Thymus (tissue), 11 donors: Measurements from ENCODE around the gene LHFPL3. TPM values are rescaled to one million over a fixed set of nuclear protein-coding genes. Genes with fewer than 3 reads are reported as not detected.

Experiments
- DNase-seq, 9 donors: peaks; one replicate each; pipeline ENCODE4 v3.0.0-alpha.2; 2013; ENCODE audit warnings: low spot score in 9 of 9, low read depth in 6 of 9, missing footprints in 1 of 9
- H3K27ac ChIP-seq, 2 donors: one replicate each; pipeline ENCODE4 v1.5.1; 2013; ENCODE audit warnings: control low read depth in 1 of 2, low read depth in 1 of 2, low read length in 1 of 2, mild to moderate bottlenecking in 1 of 2, moderate library complexity in 1 of 2
- H3K27me3 ChIP-seq, 2 donors: one replicate each; pipeline ENCODE4 v1.5.1; 2013; ENCODE audit warnings: low read length in 1 of 2; ENCODE audit not compliant: control insufficient read depth in 2 of 2, insufficient read depth in 1 of 2
- H3K36me3 ChIP-seq, 2 donors: one replicate each; pipeline ENCODE4 v1.5.1; 2013; ENCODE audit warnings: low read length in 1 of 2, mild to moderate bottlenecking in 1 of 2, moderate library complexity in 1 of 2; ENCODE audit not compliant: control insufficient read depth in 2 of 2, insufficient read depth in 2 of 2
- H3K4me1 ChIP-seq, 2 donors: one replicate each; pipeline ENCODE4 v1.5.1; 2013; ENCODE audit warnings: low read length in 2 of 2; ENCODE audit not compliant: control insufficient read depth in 2 of 2, insufficient read depth in 2 of 2
- H3K4me3 ChIP-seq, 2 donors: one replicate each; pipeline ENCODE4 v1.5.1; 2013; ENCODE audit warnings: low read length in 2 of 2, control low read depth in 1 of 2, mild to moderate bottlenecking in 1 of 2
- H3K9me3 ChIP-seq, 2 donors: one replicate each; pipeline ENCODE4 v1.5.1; 2013; ENCODE audit warnings: low read length in 1 of 2, mild to moderate bottlenecking in 1 of 2; ENCODE audit not compliant: control insufficient read depth in 2 of 2, insufficient read depth in 1 of 2
- WGBS: extraction: QIAGEN DNeasy Blood & Tissue Kit; methylation state at CpG from one replicate; pipeline ENCODE4 v1.1.7; 2013; 5-methylcytosine and 5-hydroxymethylcytosine counted together
- polyA plus RNA-seq: library from polyadenylated mRNA; stranded (reverse); fragments of 200-250 nt; gene quantifications from one replicate; pipeline ENCODE4 v1.2.3, GENCODE V29; 2013
- total RNA-seq: library from RNA; stranded (reverse); fragments of 120-200 nt; gene quantifications from one replicate; pipeline ENCODE4 v1.2.4, GENCODE V29; 2013
- donor health status: healthy.

Gene LHFPL3
- total and polyA plus RNA-seq, 2 donors = 0.05 to 0.14 TPM

DNA sequence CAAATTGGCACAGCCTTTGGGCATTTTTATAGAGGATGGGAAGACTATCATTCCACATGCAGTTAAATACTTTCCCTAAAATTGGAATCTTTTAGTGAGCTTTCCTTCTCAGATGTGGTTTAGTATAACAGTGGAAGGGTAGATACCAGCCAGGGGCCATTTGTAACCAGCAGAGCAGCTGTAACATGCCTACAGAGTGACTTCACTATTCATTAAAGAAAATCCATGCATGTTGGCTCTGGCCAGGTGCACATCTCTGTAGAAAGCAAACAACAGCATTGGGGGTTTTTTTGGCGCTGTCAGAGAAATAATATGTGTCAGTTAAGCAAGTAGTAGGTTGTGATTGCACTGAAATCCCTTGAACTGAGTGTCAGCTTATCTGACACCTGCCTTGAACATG lies 115.6 kb downstream of the LHFPL3 start:
- WGBS = 89% methylated on average over 1 of the region's 1 CpG
- H3K9me3 ChIP-seq = no peaks in the 10 kb centered on the region
- H3K27ac ChIP-seq = no peak overlapping the region
- H3K36me3 ChIP-seq = no peaks in the 10 kb centered on the region
- H3K4me1 ChIP-seq = no peaks in the 10 kb centered on the region
- DNase-seq = no peak
- no peaks in the 10 kb centered on the region for H3K27me3 ChIP-seq
- H3K4me3 ChIP-seq = no peak overlapping the region

DNA sequence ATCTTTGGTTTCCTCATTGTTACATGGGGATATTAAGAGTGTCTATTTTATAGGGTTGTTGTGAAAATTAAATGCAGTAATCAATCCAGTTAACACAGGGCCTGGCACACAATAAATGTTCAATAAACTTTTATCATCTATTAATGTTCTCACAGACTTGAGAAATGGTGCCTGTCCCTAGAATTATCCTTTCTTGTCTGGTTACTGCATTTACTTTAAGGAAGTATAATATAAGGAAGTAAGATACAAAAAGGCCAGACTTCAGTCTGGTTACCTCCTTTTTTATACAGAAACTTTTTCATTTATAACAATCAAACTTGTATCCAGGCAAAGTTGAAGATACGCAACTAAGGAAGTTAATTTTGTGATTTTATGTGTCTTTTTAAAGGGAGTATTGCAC lies 117.0 kb downstream of the LHFPL3 start:
- Histone ChIP-seq H3K27me3 (no peaks in the 10 kb centered on the region), H3K4me1 (no peaks in the 10 kb centered on the region)
- WGBS = 98% methylated on average over 1 of the region's 1 CpG

DNA sequence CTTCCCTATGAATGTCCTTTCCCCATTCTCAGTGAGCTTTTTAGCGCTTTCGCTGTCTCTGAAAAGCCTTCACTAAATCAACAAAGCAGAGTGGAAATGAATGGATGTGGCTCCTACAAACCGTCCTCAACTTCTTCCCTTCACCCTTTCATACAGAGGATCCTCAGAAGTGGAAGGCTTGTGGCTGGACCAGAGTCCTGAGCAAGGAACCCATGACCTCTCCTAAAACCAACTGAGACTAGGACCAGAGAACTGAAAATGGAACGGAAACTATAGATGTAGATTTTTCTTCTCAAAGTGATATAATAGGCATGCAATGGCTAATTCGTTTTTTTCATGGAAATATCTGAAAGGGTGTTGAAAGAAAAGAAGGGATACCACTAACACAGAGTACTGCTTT lies 122.5 kb downstream of the LHFPL3 start:
- WGBS = 84% methylated on average over 5 of the region's 5 CpGs
- no peaks in the 10 kb centered on the region for H3K9me3 ChIP-seq
- no peak for DNase-seq
- H3K36me3 ChIP-seq = no peaks in the 10 kb centered on the region
- no peak overlapping the region for H3K27ac ChIP-seq
- no peaks in the 10 kb centered on the region for H3K27me3 ChIP-seq
- no peaks in the 10 kb centered on the region for H3K4me1 ChIP-seq
- no peak overlapping the region for H3K4me3 ChIP-seq

More for the DNA sequence above, 117.0 kb downstream of the LHFPL3 start:
- H3K4me3 ChIP-seq = no peak overlapping the region
- DNase-seq = no peak
- no peak overlapping the region for H3K27ac ChIP-seq
- no peaks in the 10 kb centered on the region for H3K36me3 ChIP-seq
- no peaks in the 10 kb centered on the region for H3K9me3 ChIP-seq

DNA sequence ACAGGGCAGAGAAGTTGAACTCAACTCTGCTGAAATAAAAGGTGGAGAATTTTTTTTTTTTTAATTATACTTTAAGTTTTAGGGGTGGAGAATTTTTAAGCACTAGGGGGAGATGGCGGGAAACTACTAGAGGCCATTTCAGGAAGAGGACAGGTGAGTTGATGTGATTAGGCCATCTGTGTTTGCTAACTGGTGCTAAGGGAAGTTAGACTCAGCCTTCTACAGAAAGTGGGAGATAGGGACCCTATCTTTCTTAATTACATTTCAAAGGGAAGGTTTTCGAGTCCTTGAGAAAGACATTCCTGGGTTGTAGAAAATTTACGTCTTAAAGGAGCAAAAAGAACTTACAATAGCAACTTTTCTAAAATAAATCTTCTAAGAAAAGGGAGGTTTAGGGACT lies 124.8 kb downstream of the LHFPL3 start:
- Histone ChIP-seq H3K36me3 (no peaks in the 10 kb centered on the region), H3K27me3 (no peaks in the 10 kb centered on the region), H3K9me3 (no peaks in the 10 kb centered on the region), H3K4me1 (no peaks in the 10 kb centered on the region), H3K27ac (no peak overlapping the region), H3K4me3 (no peak overlapping the region)
- DNase-seq = no peak
- WGBS = 86% methylated on average over 3 of the region's 3 CpGs

DNA sequence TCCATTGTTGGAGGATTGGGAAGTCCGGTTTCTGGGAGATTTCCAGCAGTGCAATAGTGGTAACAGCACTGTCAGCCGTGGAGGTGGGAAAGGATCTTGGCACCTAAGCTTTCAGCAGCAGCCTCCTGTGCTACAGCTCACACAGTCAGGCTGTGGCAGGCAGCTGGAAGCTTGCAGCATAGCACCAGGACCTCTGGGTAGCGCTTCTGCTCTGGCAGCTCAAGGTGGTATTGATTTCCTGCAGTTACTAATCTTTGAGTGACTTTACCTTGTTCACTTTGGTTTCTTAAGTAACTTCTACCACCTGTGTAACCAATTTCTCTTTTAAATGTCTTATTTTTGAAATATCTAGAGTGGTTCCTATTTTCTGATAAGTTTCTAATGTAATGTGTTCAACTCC lies 130.5 kb downstream of the LHFPL3 start:
- no peaks in the 10 kb centered on the region for H3K9me3 ChIP-seq
- WGBS = 92% methylated on average over 3 of the region's 3 CpGs
- DNase-seq = no peak
- H3K4me3 ChIP-seq = no peak overlapping the region
- no peaks in the 10 kb centered on the region for H3K27me3 ChIP-seq
- no peaks in the 10 kb centered on the region for H3K4me1 ChIP-seq
- no peak overlapping the region for H3K27ac ChIP-seq
- H3K36me3 ChIP-seq = no peaks in the 10 kb centered on the region

DNA sequence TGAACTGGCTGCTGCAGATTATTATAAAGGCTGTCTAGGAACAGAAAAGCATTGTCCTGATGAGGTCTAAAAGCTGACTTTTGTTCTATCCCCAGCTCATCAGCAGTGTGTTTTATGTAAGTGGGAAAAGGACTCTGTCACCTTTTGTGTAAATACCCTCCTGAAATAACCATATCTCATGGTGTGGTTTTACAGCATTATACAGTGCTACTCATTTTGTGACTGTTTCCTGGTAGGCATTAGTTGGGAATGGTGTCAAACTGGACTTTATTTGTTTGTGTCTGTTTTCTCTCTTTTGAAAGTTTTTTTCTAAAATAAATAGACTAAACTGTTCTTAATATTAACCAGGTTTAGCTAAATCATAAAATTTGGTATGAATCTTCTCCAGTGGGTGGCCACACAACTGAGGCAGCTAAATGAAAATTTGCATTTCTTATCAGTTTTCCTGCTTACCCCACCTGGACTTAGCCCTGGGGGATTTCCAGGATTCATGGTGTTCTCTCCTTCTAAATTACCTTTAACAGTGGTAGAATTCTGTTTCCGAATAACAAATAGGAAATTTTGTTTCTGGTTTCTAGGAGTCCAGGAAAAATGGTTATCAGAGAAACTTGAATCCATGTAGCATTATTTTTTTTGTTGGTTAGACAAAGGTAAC lies 140.9 kb downstream of the LHFPL3 start:
- Histone ChIP-seq H3K9me3 (no peaks in the 10 kb centered on the region), H3K36me3 (no peaks in the 10 kb centered on the region), H3K4me1 (no peaks in the 10 kb centered on the region), H3K27me3 (no peaks in the 10 kb centered on the region), H3K27ac (no peak overlapping the region), H3K4me3 (no peak overlapping the region)
- no peak for DNase-seq
- 88% methylated on average over 1 of the region's 1 CpG for WGBS

DNA sequence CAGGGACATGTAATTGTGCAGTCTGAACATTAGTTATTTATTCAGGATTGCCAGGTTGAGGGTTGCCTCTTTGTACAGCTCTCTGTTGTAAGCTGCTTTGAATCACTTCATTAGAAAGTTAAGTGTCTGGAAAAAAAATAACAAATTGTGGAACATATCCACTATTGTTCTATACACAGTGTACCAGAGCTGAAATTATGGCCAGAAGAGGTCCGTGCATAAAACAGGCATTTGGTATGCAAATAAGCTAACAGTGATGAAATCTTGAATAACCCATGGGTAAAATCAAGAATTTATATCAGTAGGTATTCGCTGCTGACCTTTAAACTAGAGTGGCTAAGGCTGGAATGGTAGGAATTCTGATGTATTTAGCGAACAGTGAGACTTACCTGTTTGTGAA lies 152.1 kb downstream of the LHFPL3 start:
- Histone ChIP-seq H3K4me3 (no peak overlapping the region), H3K27me3 (no peaks in the 10 kb centered on the region), H3K27ac (no peak overlapping the region), H3K4me1 (no peaks in the 10 kb centered on the region), H3K9me3 (no peaks in the 10 kb centered on the region), H3K36me3 (no peaks in the 10 kb centered on the region)
- DNase-seq = no peak
- 80% methylated on average over 3 of the region's 3 CpGs for WGBS

DNA sequence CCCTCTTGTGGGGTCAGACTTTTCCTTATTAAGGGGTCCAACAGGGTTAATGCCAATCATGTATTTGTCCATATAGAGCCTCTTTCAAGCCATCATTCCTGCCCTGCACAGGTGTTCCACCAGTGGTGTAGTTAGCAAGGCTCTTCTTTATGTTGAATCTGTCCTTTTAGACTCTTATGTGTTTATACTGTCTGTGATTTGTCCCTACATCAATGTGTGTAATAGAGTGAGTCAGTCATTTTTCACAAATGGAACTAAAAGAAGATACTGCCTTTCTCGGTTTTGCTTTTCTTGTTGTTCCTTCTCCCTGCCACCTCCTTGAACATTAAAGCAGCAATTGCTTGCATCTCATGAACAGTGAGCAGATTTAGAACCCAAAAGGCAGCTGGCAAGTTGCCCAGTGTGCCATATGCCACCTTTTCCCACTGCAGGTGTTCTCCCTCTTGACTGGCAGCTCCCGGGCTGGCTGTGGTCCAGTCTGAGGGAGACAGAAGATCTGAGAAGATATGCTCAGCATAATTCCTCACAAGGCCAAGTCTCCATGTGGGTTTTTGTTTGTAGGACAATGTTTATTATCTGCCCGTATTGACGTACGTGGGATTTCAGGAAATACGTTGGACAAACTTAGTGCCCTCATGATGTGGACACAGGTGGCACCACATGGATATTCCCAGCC lies 154.1 kb downstream of the LHFPL3 start:
- no peak overlapping the region for H3K27ac ChIP-seq
- H3K4me3 ChIP-seq = no peak overlapping the region
- no peaks in the 10 kb centered on the region for H3K9me3 ChIP-seq
- H3K36me3 ChIP-seq = no peaks in the 10 kb centered on the region
- 91% methylated on average over 6 of the region's 6 CpGs for WGBS
- no peaks in the 10 kb centered on the region for H3K27me3 ChIP-seq
- no peak for DNase-seq
- no peaks in the 10 kb centered on the region for H3K4me1 ChIP-seq

DNA sequence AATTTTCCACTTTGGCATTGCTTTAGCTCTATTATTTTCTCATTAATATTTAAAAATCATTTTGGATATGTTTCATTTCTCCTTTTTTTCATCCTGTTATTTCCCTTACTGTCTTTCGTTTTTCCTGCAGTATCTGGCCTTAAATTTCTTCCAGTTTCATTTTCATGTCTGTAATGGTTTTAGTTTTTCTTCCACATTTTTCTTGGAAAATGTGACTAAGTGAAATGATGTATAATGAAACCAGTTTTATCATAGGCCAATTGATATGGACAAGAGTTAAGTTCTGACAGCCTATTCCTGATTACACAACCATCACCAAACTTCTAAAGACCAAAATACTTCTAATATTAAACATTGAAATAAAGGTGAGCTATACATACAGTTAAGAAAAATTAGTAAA lies 158.5 kb downstream of the LHFPL3 start:
- no peaks in the 10 kb centered on the region for H3K9me3 ChIP-seq
- H3K4me3 ChIP-seq = no peak overlapping the region
- DNase-seq = no peak
- H3K27me3 ChIP-seq = no peaks in the 10 kb centered on the region
- H3K4me1 ChIP-seq = no peaks in the 10 kb centered on the region
- no peaks in the 10 kb centered on the region for H3K36me3 ChIP-seq
- 77% methylated on average over 1 of the region's 1 CpG for WGBS
- H3K27ac ChIP-seq = no peak overlapping the region
